A549 (cell line): ENCODE data around the gene NUMA1. TPM values are rescaled to one million over a fixed set of nuclear protein-coding genes. Genes with fewer than 3 reads are reported as not detected.

Experiments used
- ATAC-seq, 2 experiments: fragments of 200-7000 bp in 1 of 2; fragments of >200 bp in 1 of 2; cut with Nextera tagmentation in 1 of 2; cut with Tn5 transposase in 1 of 2; 3 replicates each; pipeline versions ENCODE4 v1.8.0 to v1.9.1; 2018 to 2020; ENCODE audit warnings: mild to moderate bottlenecking in 1 of 2, moderate library complexity in 1 of 2
- CTCF ChIA-PET: fragments of 300-600 bp; sonication (Branson Sonifier 250); formaldehyde crosslinking; extraction: SDS; loops from one replicate; lab custom pipeline; 2021; ENCODE audit warnings: antibody characterized with exemption, inconsistent platforms; lab: Yijun Ruan, JAX
- POLR2A ChIA-PET: fragments of 350-600 bp; formaldehyde crosslinking; extraction: SDS; loops from one replicate; lab custom pipeline; 2021; ENCODE audit warnings: antibody characterized with exemption, inconsistent platforms; lab: Yijun Ruan, JAX
- DNase-seq, 2 experiments: peaks; one replicate each; pipeline versions ENCODE4 v3.0.0 to v3.0.0-alpha.2; 2011 to 2016; ENCODE audit warnings: low read depth in 1 of 2, low spot score in 1 of 2
- FAIRE-seq: peaks from 2 replicates; lab custom pipeline; 2011; peaks lifted over from hg19 to GRCh38; lab: Jason Lieb, UNC
- H3K27ac ChIP-seq, 2 experiments: fragments of >200 bp; sonication (Bioruptor Twin); formaldehyde crosslinking; 3 replicates each; pipeline ENCODE4 v1.5.1; 2016 to 2017
- H3K4me1 ChIP-seq: fragments of >200 bp; sonication (Bioruptor Twin); formaldehyde crosslinking; 3 replicates; pipeline ENCODE4 v1.6.1; 2016
- H3K4me2 ChIP-seq: fragments of >200 bp; sonication (Bioruptor Twin); formaldehyde crosslinking; 3 replicates; pipeline ENCODE4 v1.6.1; 2016
- H3K4me3 ChIP-seq: fragments of >200 bp; sonication (Bioruptor Twin); formaldehyde crosslinking; 3 replicates; pipeline ENCODE4 v1.5.1; 2016
- H3K9me3 ChIP-seq: fragments of >200 bp; sonication (Bioruptor Twin); formaldehyde crosslinking; 3 replicates; pipeline ENCODE4 v1.6.1; 2016
- CBX2 ChIP-seq: fragments of 200-600 bp; sonication (generic); IDR thresholded peaks from 2 replicates; pipeline ENCODE4 v1.6.1; 2016; ENCODE audit warnings: low read depth, mild to moderate bottlenecking, borderline replicate concordance
- CBX8 ChIP-seq: fragments of 200-600 bp; sonication (generic); IDR thresholded peaks from 2 replicates; pipeline ENCODE4 v1.6.1; 2016
- CEBPB ChIP-seq, 2 experiments: fragments of >200 bp in 1 of 2; sonication (Bioruptor Twin) in 1 of 2; formaldehyde crosslinking in 1 of 2; IDR thresholded peaks; 2 replicates each; pipeline ENCODE4 v1.6.1; 2012 to 2016
- CHD4 ChIP-seq: fragments of 200-600 bp; sonication (generic); IDR thresholded peaks from 2 replicates; pipeline ENCODE4 v1.6.1; 2016; ENCODE audit warnings: antibody characterized with exemption, mild to moderate bottlenecking, borderline replicate concordance
- E2F6 ChIP-seq: IDR thresholded peaks from 2 replicates; pipeline ENCODE4 v1.6.1; 2012; ENCODE audit warnings: low read depth, borderline replicate concordance
- EHMT2 ChIP-seq: fragments of 200-600 bp; sonication (generic); IDR thresholded peaks from 2 replicates; pipeline ENCODE4 v1.6.1; 2016; ENCODE audit warnings: antibody characterized with exemption, low read depth, mild to moderate bottlenecking, moderate library complexity
- EP300 ChIP-seq, 2 experiments: fragments of >200 bp; sonication (Bioruptor Twin); formaldehyde crosslinking; IDR thresholded peaks; 2 replicates in 1 of 2; 3 replicates in 1 of 2; pipeline ENCODE4 v1.6.1; 2016 to 2017
- FOSB ChIP-seq: fragments of 250-450 bp; sonication (Bioruptor Pico); IDR thresholded peaks from 2 replicates; pipeline ENCODE4 v1.5.0; 2020; ENCODE audit warnings: mild to moderate bottlenecking, moderate library complexity
- FOSL2 ChIP-seq, 2 experiments: fragments of 450-650 bp in 1 of 2; fragments of >200 bp in 1 of 2; sonication (Bioruptor Twin) in 1 of 2; formaldehyde crosslinking; IDR thresholded peaks; 2 replicates each; pipeline versions ENCODE4 v1.5.0 to v1.6.1; 2016 to 2020; ENCODE audit warnings: mild to moderate bottlenecking in 1 of 2, moderate library complexity in 1 of 2
- GATA3 ChIP-seq: IDR thresholded peaks from 2 replicates; pipeline ENCODE4 v1.6.1; 2012; ENCODE audit warnings: borderline replicate concordance
- HDAC2 ChIP-seq: fragments of 200-600 bp; sonication (generic); IDR thresholded peaks from 2 replicates; pipeline ENCODE4 v1.6.1; 2016
- HES2 ChIP-seq: fragments of >200 bp; sonication (Bioruptor Twin); formaldehyde crosslinking; IDR thresholded peaks from 2 replicates; pipeline ENCODE4 v1.6.1; 2016
- HEYL ChIP-seq: fragments of 250-450 bp; sonication (Bioruptor Pico); IDR thresholded peaks from 2 replicates; pipeline ENCODE4 v1.8.0; 2021; ENCODE audit warnings: mild to moderate bottlenecking, moderate library complexity
- HOXB13 ChIP-seq: fragments of 250-450 bp; sonication (Bioruptor Pico); IDR thresholded peaks from 2 replicates; pipeline ENCODE4 v1.5.0; 2020; ENCODE audit warnings: low read depth, mild to moderate bottlenecking, moderate library complexity
- JUN ChIP-seq, 2 experiments: fragments of >200 bp; sonication (Bioruptor Twin); formaldehyde crosslinking; IDR thresholded peaks; 2 replicates in 1 of 2; 3 replicates in 1 of 2; pipeline ENCODE4 v1.6.1; 2016 to 2017
- JUNB ChIP-seq: fragments of >200 bp; sonication (Bioruptor Twin); formaldehyde crosslinking; IDR thresholded peaks from 2 replicates; pipeline ENCODE4 v1.6.1; 2016
- KDM1A ChIP-seq: fragments of 200-600 bp; sonication (generic); IDR thresholded peaks from 2 replicates; pipeline ENCODE4 v1.6.1; 2016; ENCODE audit warnings: low read depth, mild to moderate bottlenecking
- KDM5A ChIP-seq: fragments of 200-600 bp; sonication (generic); IDR thresholded peaks from 2 replicates; pipeline ENCODE4 v1.6.1; 2016; ENCODE audit warnings: antibody characterized with exemption, mild to moderate bottlenecking
- MAFK ChIP-seq: fragments of 450-650 bp; IDR thresholded peaks from 2 replicates; pipeline ENCODE4 v1.6.1; 2014; ENCODE audit not compliant: partially characterized antibody
- POLR2A ChIP-seq: IDR thresholded peaks from 2 replicates; pipeline ENCODE4 v1.6.1; 2012; ENCODE audit warnings: mild to moderate bottlenecking, low read length
- RAD21 ChIP-seq, 2 experiments: fragments of >200 bp in 1 of 2; sonication (Bioruptor Twin) in 1 of 2; formaldehyde crosslinking in 1 of 2; IDR thresholded peaks in 1 of 2; conservative IDR thresholded peaks in 1 of 2; 2 replicates in 1 of 2; 3 replicates in 1 of 2; pipeline ENCODE4 v1.6.1; 2012 to 2018; ENCODE audit warnings: inconsistent platforms in 1 of 2
- RCOR1 ChIP-seq: fragments of 150-350 bp; IDR thresholded peaks from 2 replicates; pipeline ENCODE4 v1.6.1; 2014; ENCODE audit warnings: antibody characterized with exemption, low read length, low read depth
- RNF2 ChIP-seq: fragments of 200-600 bp; sonication (generic); IDR thresholded peaks from 2 replicates; pipeline ENCODE4 v1.6.1; 2016; ENCODE audit warnings: low read depth, mild to moderate bottlenecking, antibody characterized with exemption, moderate library complexity, borderline replicate concordance
- ZC3H11A ChIP-seq: fragments of 450-650 bp; IDR thresholded peaks from 2 replicates; pipeline ENCODE4 v1.6.1; 2014; ENCODE audit warnings: antibody characterized with exemption, mild to moderate bottlenecking
- ZNF302 ChIP-seq: fragments of 250-450 bp; sonication (Bioruptor Pico); IDR thresholded peaks from 2 replicates; pipeline ENCODE4 v1.9.0; 2021; ENCODE audit warnings: inconsistent platforms, mild to moderate bottlenecking, moderate library complexity
- WGBS: methylation state at CpG from one replicate; pipeline ENCODE4 v1.1.6; 2017; ENCODE audit errors: missing lambda C conversion rate; 5-methylcytosine and 5-hydroxymethylcytosine counted together
- polyA plus RNA-seq, 4 experiments: library from polyadenylated mRNA; depleted of rRNA in 3 of 4; stranded (reverse); fragments of >200 nt; fragmentation: RNase III in 1 of 4; extraction: RNeasy Plus Mini Kit Qiagen cat#74134 plus additional on column Dnase treatment in 1 of 4; gene quantifications; 2 replicates in 3 of 4; 3 replicates in 1 of 4; pipeline ENCODE4 v1.2.3, GENCODE V29; 2011 to 2017
- TF ChIP-seq, protein P1 (sequence below): fragments of >200 bp; sonication (Bioruptor Twin); formaldehyde crosslinking; IDR thresholded peaks from 3 replicates; pipeline ENCODE4 v1.6.1; 2016
- TF ChIP-seq, protein P2 (sequence below): fragments of 250-450 bp; sonication (Bioruptor Pico); IDR thresholded peaks from 2 replicates; pipeline ENCODE4 v1.5.0; 2021; ENCODE audit warnings: mild to moderate bottlenecking, moderate library complexity, borderline replicate concordance
- TF ChIP-seq, protein P3 (sequence below): fragments of >200 bp; sonication (Bioruptor Twin); formaldehyde crosslinking; IDR thresholded peaks from 3 replicates; pipeline ENCODE4 v1.5.1; 2016

The NUMA1 gene
- polyA plus RNA-seq, 2 of the 4 experiments (the other 2 are of a cell fraction), result 51.5 to 65.8 TPM

DNA sequence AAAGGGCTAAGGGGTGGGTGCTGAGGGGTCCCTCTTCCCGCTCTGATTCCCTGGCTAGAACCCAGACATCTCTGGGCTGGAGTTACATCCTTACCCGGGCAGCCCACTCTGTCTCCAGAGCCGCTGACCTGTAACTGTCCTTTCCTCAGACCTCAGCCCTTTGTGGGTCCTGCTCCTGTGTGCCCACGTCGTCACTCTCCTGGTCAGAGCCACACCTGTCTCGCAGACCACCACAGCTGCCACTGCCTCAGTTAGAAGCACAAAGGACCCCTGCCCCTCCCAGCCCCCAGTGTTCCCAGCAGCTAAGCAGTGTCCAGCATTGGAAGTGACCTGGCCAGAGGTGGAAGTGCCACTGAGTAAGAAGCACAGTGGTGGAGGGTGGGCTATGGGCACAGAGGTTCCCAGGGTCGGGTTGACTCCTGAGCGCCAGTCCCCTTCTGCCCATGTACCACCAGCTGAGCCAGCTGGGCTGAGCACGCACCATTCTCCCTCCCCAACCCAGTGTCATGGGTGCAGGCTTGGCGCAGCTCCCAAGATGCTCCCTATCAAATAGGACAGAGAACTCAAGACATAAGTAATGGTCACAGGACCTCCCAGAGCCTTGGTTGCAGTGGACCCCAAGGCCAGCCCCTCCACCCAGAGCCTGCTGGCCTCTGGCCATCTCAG, 80.0 kb downstream of the NUMA1 start:
- Histone ChIP-seq H3K4me1 (0 out of 3 replicates have a peak, but pooled peaks cover 11% of the 10 kb centered on the region), H3K4me2 (no peak overlapping the region), H3K4me3 (no peak overlapping the region), H3K27ac (no peak overlapping the region), H3K9me3 (no peaks in the 10 kb centered on the region)
- POLR2A ChIA-PET, result interaction anchor here (0.6 kb wide), 1 partner anchor 31 kb away, joined by 7 read pairs; no protein-coding TSS in a partner anchor
- no peak for ATAC-seq
- 90% methylated on average over 8 of the region's 10 CpGs for WGBS
- CTCF ChIA-PET, result interaction anchor here (0.6 to 6.7 kb wide), 8 partner anchors 10 to 414 kb away, joined by 3 to 37 read pairs (median 3); no protein-coding TSS in a partner anchor
- no peak for DNase-seq
- no peak for FAIRE-seq
- TF ChIP-seq JUN (IDR thresholded peaks at IDR 0.05) (0 out of 5 replicates have a peak, but pooled peaks of 1 of the 2 experiments have one; percentile 6), JUNB (no peak)

DNA sequence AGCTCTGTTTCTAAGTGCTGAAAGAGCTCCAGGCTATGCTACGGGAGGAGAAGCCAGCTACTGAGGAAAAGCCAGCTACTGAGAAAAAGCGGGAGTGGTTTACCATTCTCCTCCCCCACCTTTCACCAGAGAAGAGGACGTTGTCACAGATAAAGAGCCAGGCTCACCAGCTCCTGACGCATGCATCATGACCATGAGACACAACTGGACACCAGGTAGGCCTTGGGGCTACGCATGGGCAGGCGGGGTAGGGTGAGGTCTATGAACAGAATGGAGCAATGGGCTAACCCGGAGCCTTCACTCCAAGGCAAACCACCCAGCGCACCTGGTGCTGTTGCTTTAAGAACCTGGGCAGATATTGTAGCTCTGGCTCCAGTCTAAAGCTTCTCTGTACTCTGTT, 80.5 kb downstream of the NUMA1 start:
- Histone ChIP-seq H3K4me3 (no peak overlapping the region), H3K27ac (peak overlapping the region in 1 of 2 experiments; percentile 52; a peak in 1 of 6 replicates), H3K4me1 (0 out of 3 replicates have a peak, but pooled peaks cover 11% of the 10 kb centered on the region), H3K4me2 (no peak overlapping the region), H3K9me3 (no peaks in the 10 kb centered on the region)
- TF ChIP-seq HDAC2 (no peak), KDM5A (no peak), CHD4 (no peak), FOSB (CRISPR knock-in tag) (no peak), HOXB13 (no peak), RCOR1 (no peak), ZNF302 (CRISPR knock-in tag) (no peak), RNF2 (no peak)
- TF ChIP-seq, protein P1, sequence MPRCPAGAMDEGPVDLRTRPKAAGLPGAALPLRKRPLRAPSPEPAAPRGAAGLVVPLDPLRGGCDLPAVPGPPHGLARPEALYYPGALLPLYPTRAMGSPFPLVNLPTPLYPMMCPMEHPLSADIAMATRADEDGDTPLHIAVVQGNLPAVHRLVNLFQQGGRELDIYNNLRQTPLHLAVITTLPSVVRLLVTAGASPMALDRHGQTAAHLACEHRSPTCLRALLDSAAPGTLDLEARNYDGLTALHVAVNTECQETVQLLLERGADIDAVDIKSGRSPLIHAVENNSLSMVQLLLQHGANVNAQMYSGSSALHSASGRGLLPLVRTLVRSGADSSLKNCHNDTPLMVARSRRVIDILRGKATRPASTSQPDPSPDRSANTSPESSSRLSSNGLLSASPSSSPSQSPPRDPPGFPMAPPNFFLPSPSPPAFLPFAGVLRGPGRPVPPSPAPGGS, result no peak
- no peak for ATAC-seq
- 86% methylated on average over 8 of the region's 8 CpGs for WGBS
- no peak for DNase-seq
- CTCF ChIA-PET, result interaction anchor here (0.6 to 6.7 kb wide), 9 partner anchors 10 to 414 kb away, joined by 3 to 37 read pairs (median 3); no protein-coding TSS in a partner anchor
- FAIRE-seq, result no peak
- POLR2A ChIA-PET, result interaction anchor here (0.6 kb wide), 1 partner anchor 32 kb away, joined by 7 read pairs; no protein-coding TSS in a partner anchor

- ChIA-PET CTCF (interaction anchor here (0.6 to 6.7 kb wide), 9 partner anchors 9 to 415 kb away, joined by 3 to 37 read pairs (median 3); no protein-coding TSS in a partner anchor), POLR2A (no interaction called here)
- FAIRE-seq (no peak), DNase-seq (no peak), ATAC-seq (no peak)
- Histone ChIP-seq H3K4me2 (no peak overlapping the region), H3K4me3 (no peak overlapping the region), H3K27ac (peak overlapping the region in 1 of 2 experiments; percentile 52; a peak in 2 of 6 replicates), H3K4me1 (0 out of 3 replicates have a peak, but pooled peaks cover 11% of the 10 kb centered on the region), H3K9me3 (no peaks in the 10 kb centered on the region)
- 60% methylated on average over 2 of the region's 2 CpGs for WGBS
- TF ChIP-seq JUNB, result no peak
- no peak for TF ChIP-seq ZC3H11A
- TF ChIP-seq GATA3, result no peak
- TF ChIP-seq, protein P2, sequence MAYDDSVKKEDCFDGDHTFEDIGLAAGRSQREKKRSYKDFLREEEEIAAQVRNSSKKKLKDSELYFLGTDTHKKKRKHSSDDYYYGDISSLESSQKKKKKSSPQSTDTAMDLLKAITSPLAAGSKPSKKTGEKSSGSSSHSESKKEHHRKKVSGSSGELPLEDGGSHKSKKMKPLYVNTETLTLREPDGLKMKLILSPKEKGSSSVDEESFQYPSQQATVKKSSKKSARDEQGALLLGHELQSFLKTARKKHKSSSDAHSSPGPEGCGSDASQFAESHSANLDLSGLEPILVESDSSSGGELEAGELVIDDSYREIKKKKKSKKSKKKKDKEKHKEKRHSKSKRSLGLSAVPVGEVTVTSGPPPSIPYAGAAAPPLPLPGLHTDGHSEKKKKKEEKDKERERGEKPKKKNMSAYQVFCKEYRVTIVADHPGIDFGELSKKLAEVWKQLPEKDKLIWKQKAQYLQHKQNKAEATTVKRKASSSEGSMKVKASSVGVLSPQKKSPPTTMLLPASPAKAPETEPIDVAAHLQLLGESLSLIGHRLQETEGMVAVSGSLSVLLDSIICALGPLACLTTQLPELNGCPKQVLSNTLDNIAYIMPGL (CRISPR knock-in tag), result no peak
- no peak for TF ChIP-seq RAD21 (conservative IDR thresholded peaks at IDR 0.05 in 1 of 2, IDR thresholded peaks at IDR 0.05 in 1 of 2)
- TF ChIP-seq KDM5A, result no peak
- no peak for TF ChIP-seq E2F6
- no peak for TF ChIP-seq KDM1A
- no peak for TF ChIP-seq EP300 (IDR thresholded peaks at IDR 0.05)
- no peak for TF ChIP-seq EHMT2
- TF ChIP-seq CBX8, result no peak
- TF ChIP-seq, protein P3, sequence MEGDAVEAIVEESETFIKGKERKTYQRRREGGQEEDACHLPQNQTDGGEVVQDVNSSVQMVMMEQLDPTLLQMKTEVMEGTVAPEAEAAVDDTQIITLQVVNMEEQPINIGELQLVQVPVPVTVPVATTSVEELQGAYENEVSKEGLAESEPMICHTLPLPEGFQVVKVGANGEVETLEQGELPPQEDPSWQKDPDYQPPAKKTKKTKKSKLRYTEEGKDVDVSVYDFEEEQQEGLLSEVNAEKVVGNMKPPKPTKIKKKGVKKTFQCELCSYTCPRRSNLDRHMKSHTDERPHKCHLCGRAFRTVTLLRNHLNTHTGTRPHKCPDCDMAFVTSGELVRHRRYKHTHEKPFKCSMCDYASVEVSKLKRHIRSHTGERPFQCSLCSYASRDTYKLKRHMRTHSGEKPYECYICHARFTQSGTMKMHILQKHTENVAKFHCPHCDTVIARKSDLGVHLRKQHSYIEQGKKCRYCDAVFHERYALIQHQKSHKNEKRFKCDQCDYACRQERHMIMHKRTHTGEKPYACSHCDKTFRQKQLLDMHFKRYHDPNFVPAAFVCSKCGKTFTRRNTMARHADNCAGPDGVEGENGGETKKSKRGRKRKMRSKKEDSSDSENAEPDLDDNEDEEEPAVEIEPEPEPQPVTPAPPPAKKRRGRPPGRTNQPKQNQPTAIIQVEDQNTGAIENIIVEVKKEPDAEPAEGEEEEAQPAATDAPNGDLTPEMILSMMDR, result no peak
- no peak for TF ChIP-seq CBX2
- TF ChIP-seq FOSL2 (IDR thresholded peaks at IDR 0.05), result no peak
- no peak for TF ChIP-seq FOSL2 (CRISPR knock-in tag; IDR thresholded peaks at IDR 0.05)
- TF ChIP-seq HEYL, result no peak
- TF ChIP-seq HES2, result no peak
- TF ChIP-seq MAFK, result no peak
- no peak for TF ChIP-seq CEBPB (IDR thresholded peaks at IDR 0.05)
- TF ChIP-seq POLR2A, result no peak
Observed at GRCh38 chr11:71999362-71999761, 81.0 kb downstream of the NUMA1 start.
